Pancreas (tissue), 10 donors: ENCODE measurements around the gene TENM4. TPM values are rescaled to one million over a fixed set of nuclear protein-coding genes. Genes with fewer than 3 reads are reported as not detected.

Experiments
- ATAC-seq, 4 donors: fragments of 200-7000 bp; cut with Tn5 transposase; one replicate each; pipeline versions ENCODE4 v1.8.0 to v1.9.1; 2020; ENCODE audit warnings: mild to moderate bottlenecking in 4 of 4, moderate library complexity in 4 of 4
- DNase-seq, 6 donors: peaks; one replicate each; pipeline ENCODE4 v3.0.0-alpha.2; 2020
- FAIRE-seq: peaks from 2 replicates; lab custom pipeline; 2012; peaks lifted over from hg19 to GRCh38; lab: Jason Lieb, UNC
- H3K27ac ChIP-seq, 4 donors: fragments of 200-600 bp; sonication (generic); 1 replicate in 3 of 4; 2 replicates in 1 of 4; pipeline versions ENCODE4 v1.5.0 to v1.8.0; 2020
- H3K27me3 ChIP-seq, 4 donors: fragments of 200-600 bp; one replicate each; pipeline ENCODE4 v1.8.0; 2021
- H3K36me3 ChIP-seq, 3 donors: fragments of 200-600 bp; sonication (generic) in 1 of 3; one replicate each; pipeline versions ENCODE4 v1.5.0 to v1.8.0; 2020 to 2021
- H3K4me1 ChIP-seq, 3 donors: fragments of 200-600 bp; one replicate each; pipeline ENCODE4 v1.8.0; 2021
- H3K4me3 ChIP-seq, 4 donors: fragments of 200-600 bp; sonication (generic) in 2 of 4; one replicate each; pipeline versions ENCODE4 v1.5.0 to v1.8.0; 2020 to 2021
- H3K9me3 ChIP-seq, 4 donors: fragments of 200-600 bp; one replicate each; pipeline ENCODE4 v1.8.0; 2021
- CTCF ChIP-seq, 4 donors: fragments of 200-600 bp; sonication (generic) in 3 of 4; IDR thresholded peaks; one replicate each; pipeline versions ENCODE4 v1.5.0 to v1.8.0; 2021; ENCODE audit warnings: antibody characterized with exemption in 4 of 4
- WGBS, 2 donors: extraction: QIAGEN DNeasy Blood & Tissue Kit; methylation state at CpG; one replicate each; pipeline ENCODE4 v1.1.7; 2013; 5-methylcytosine and 5-hydroxymethylcytosine counted together
- intact Hi-C, 3 donors: fragments of 100-400 bp; cut with DNase I; formaldehyde crosslinking; loops; one replicate each; pipeline versions ENCODE4 v1.11.1 to v1.14.2; 2022
- polyA plus RNA-seq, 2 donors: library from polyadenylated mRNA; stranded (reverse); fragments of 200-250 nt; gene quantifications; one replicate each; pipeline ENCODE4 v1.2.3, GENCODE V29; 2013
- total RNA-seq, 6 donors: library from RNA; stranded (reverse); fragmentation: NEBNext Ultra II Directional in 4 of 6; extraction: Animal tissue kit (Norgen Biotek cat#: 25700) in 4 of 6; gene quantifications; one replicate each; pipeline versions ENCODE4 v1.2.1 to v1.2.4, GENCODE V29; 2021 to 2023
- donor health status: healthy with polysubstance abuse.
- donor health status: DM: no; HTN: no; CAD: no; lungs with moderate emphysema.
- donor health status: DM: no; HTN: no; CAD: no.
- donor health status: control.
- donor health status: control.
- donor health status: Bipolar disorder and iron deficiency.
- donor health status: DM: yes; HTN: yes; CAD: no.
- donor health status: DM: no; HTN: no; CAD: no.
- donor health status: DM: no; HTN: no; CAD: no.
- donor health status: DM: yes; HTN: yes; CAD: no.

The TENM4 gene
- total and polyA plus RNA-seq, 8 donors: 0.37 to 6.8 (median 1.3) TPM

GRCh38 chr11:79453617-79454016 lies 12.8 kb upstream of the TENM4 start:
- no peak for TF ChIP-seq CTCF (IDR thresholded peaks at IDR 0.05)
- intact Hi-C loops: no loop called here

GRCh38 chr11:79449040-79449439 lies 8.2 kb upstream of the TENM4 start:
- 64 to 72% methylated on average over 5 of the region's 5 CpGs for WGBS, 2 donors
- Histone ChIP-seq H3K4me3 (no peak overlapping the region), H3K27me3 (peaks cover 0 to 10% (median 3%) of the 10 kb centered on the region in 4 donors), H3K27ac (no peak overlapping the region), H3K4me1 (no peaks in the 10 kb centered on the region), H3K36me3 (no peaks in the 10 kb centered on the region), H3K9me3 (no peaks in the 10 kb centered on the region)
- ATAC-seq (no peak), FAIRE-seq (no peak), DNase-seq (no peak)
- intact Hi-C loops: no loop called here
- no peak for TF ChIP-seq CTCF (IDR thresholded peaks at IDR 0.05)

More at GRCh38 chr11:79453617-79454016, 12.8 kb upstream of the TENM4 start:
- peaks cover 0 to 8% (median 0%) of the 10 kb centered on the region in 4 donors for H3K27me3 ChIP-seq
- no peaks in the 10 kb centered on the region for H3K4me1 ChIP-seq
- H3K4me3 ChIP-seq: no peak overlapping the region
- H3K27ac ChIP-seq: no peak overlapping the region
- DNase-seq (no peak), ATAC-seq (no peak), FAIRE-seq (no peak)
- no peaks in the 10 kb centered on the region for H3K36me3 ChIP-seq
- no peaks in the 10 kb centered on the region for H3K9me3 ChIP-seq

GRCh38 chr11:79447038-79447786 lies 6.4 kb upstream of the TENM4 start:
- Histone ChIP-seq H3K9me3 (no peaks in the 10 kb centered on the region), H3K36me3 (no peaks in the 10 kb centered on the region), H3K27ac (no peak overlapping the region), H3K4me1 (no peaks in the 10 kb centered on the region), H3K27me3 (peaks cover 0 to 18% (median 1%) of the 10 kb centered on the region in 4 donors), H3K4me3 (no peak overlapping the region)
- ATAC-seq: no peak
- no peak for FAIRE-seq
- no peak for TF ChIP-seq CTCF (IDR thresholded peaks at IDR 0.05)
- intact Hi-C loops: no loop called here
- WGBS, 2 donors: 33 to 43% methylated on average over 5 of the region's 5 CpGs
- no peak for DNase-seq

GRCh38 chr11:79444923-79445322 lies 4.1 kb upstream of the TENM4 start:
- WGBS, 2 donors: 49 to 80% methylated on average over 1 of the region's 1 CpG
- H3K9me3 ChIP-seq: no peaks in the 10 kb centered on the region
- DNase-seq (no peak), ATAC-seq (no peak), FAIRE-seq (no peak)
- no peaks in the 10 kb centered on the region for H3K36me3 ChIP-seq
- H3K4me3 ChIP-seq: no peak overlapping the region
- TF ChIP-seq CTCF (IDR thresholded peaks at IDR 0.05): no peak
- intact Hi-C loops: no loop called here
- H3K4me1 ChIP-seq: peaks cover 0 to 3% (median 2%) of the 10 kb centered on the region in 3 donors
- no peak overlapping the region for H3K27ac ChIP-seq
- peaks cover 0 to 20% (median 1%) of the 10 kb centered on the region in 4 donors for H3K27me3 ChIP-seq

- no peak overlapping the region for H3K27ac ChIP-seq
- intact Hi-C loops: no loop called here
- no peaks in the 10 kb centered on the region for H3K9me3 ChIP-seq
- no peaks in the 10 kb centered on the region for H3K36me3 ChIP-seq
- ATAC-seq (no peak), FAIRE-seq (no peak), DNase-seq (no peak)
- H3K4me3 ChIP-seq: no peak overlapping the region
- WGBS, 2 donors: 34% methylated on average over 10 of the region's 10 CpGs
- peaks cover 0 to 21% (median 6%) of the 10 kb centered on the region in 3 donors for H3K4me1 ChIP-seq
- H3K27me3 ChIP-seq: peaks cover 0 to 20% (median 4%) of the 10 kb centered on the region in 4 donors
- no peak for TF ChIP-seq CTCF (IDR thresholded peaks at IDR 0.05)
Observed at GRCh38 chr11:79441461-79441875, 638 bp upstream of the TENM4 start.
